H54 (cell line): Measurements from ENCODE around the gene HDAC2.
A peak's percentile ranks its signal among the peaks of the same experiment; 100 is the strongest.
"Not testable (repeated sequence)": the region's sequence is repeated elsewhere in the genome, so short reads cannot be mapped to it uniquely, and the experiment has no call there.

Experiments used
- DNase-seq: peaks from one replicate; pipeline ENCODE4 v3.0.0; 2011; ENCODE audit warnings: low spot score, mixed read lengths; ENCODE audit not compliant: insufficient read length
- FAIRE-seq: peaks from 3 replicates; lab custom pipeline; 2011; peaks lifted over from hg19 to GRCh38; lab: Jason Lieb, UNC
- POLR2A ChIP-seq: IDR thresholded peaks from 2 replicates; pipeline ENCODE4 v1.6.1; 2011; ENCODE audit warnings: low read depth, mild to moderate bottlenecking, low read length

Gene HDAC2

DNA sequence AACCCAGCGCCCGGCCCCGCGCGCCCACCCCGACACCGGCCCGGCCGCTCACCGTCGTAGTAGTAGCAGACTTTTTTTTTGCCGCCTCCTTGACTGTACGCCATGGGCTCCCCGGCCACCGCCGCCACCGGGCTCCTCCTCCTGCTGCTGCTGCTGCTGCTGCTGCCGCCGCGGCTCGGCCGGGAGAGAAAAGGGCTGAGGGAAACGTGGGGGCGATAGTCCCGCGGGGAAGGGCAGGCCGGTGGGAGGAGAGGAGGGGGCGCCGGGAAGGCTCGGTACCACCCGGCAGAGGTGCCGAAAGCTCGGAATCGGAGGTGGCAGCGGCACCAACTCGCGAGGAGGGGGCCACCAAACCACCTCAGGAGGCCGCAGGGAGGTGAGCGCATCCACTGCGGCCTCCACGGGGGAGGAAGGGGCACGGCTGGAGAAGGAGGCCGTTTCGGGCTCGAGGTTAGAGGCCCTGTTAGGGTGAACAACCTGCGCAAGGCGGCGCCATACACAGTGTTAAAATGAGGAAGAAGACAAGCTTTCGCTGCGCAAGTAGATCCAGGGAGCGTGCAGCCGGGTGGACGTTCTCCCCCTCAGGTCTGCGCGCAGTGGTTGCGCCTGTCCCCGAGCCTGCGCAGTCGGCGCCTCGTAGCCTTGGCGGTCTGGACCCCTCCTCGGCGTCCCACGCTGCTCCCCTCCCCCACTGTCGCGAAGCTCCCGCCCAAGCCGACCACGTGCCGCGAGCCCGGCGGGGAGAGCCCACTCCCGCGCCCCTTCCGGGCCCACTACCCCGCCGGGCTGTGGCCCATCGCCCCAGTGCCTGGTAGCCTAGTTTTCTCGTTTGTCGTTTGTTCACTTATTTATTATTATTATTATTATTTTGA lies at the start of gene HDAC2:
TSS of gene HDAC2 (minus strand) at position 344 of the 872 bp plus-strand sequence. CDS start at position 104, 240 bp downstream.
- FAIRE-seq (no peak), DNase-seq (peak; percentile 56)
- peak; percentile 67 for TF ChIP-seq POLR2A

DNA sequence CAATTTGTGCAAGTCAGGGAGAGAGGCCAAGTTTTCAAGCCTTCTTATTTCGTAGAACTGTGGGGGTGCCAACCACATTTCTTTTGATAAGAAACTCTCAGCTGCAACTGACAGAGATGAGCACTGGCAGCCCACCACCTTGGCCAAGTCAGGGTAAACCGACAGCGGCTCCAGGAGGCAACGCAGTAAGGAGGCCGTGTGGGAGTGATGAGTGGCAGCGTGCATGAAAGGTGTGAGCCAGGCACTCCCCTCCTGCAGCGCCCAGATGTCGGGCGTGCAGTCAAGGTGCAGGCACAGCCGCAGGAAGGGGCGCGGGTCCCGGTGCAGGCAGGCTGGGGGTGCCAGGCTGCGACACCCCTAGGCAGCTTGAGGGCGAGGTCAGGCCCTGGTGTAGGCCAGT lies 49.2 kb upstream of the HDAC2 start:
- no peak for FAIRE-seq

DNA sequence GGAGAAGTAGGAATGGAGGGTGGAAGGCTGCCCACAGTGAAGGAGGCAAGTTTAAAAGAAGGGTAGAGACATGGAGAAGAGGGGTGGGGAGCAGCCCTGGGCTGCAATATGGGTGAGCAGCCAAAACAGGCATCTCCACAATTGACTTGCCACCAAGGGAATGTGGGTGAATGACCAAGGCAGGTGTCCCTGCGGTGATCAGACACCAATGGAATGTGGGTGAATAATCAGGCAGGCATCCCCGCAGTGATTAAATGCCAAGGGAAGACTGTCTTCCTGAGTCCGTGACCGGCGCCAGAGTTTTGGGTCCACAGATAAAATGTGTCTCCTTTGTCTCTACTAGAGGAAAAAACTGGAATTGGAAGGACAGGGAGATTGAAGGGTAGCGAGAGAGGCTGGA lies 46.2 kb upstream of the HDAC2 start:
- DNase-seq, FAIRE-seq: not testable (repeated sequence)

More for the DNA sequence above, 49.2 kb upstream of the HDAC2 start:
- TF ChIP-seq POLR2A = no peak
- no peak for DNase-seq

DNA sequence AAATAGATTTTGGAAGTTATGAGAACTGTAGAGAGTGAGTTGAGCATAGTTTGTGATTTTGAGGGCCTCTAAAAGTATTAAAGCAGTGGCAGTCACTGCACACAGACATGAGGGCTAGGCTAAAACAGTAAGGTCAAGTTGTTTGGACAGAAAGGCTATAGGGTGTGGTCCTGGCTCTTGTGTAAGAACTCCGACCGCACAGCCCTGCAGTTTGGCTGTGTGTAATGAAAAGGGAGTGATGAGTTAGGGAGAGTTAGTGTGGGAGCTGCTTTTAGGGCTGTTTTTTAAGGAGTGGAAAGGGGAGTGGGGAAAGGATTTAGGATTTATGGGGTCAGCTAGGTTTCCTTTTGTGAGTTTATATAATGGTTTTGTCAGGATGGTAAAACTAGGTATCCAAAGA lies 43.2 kb upstream of the HDAC2 start:
- DNase-seq, FAIRE-seq: not testable (repeated sequence)

DNA sequence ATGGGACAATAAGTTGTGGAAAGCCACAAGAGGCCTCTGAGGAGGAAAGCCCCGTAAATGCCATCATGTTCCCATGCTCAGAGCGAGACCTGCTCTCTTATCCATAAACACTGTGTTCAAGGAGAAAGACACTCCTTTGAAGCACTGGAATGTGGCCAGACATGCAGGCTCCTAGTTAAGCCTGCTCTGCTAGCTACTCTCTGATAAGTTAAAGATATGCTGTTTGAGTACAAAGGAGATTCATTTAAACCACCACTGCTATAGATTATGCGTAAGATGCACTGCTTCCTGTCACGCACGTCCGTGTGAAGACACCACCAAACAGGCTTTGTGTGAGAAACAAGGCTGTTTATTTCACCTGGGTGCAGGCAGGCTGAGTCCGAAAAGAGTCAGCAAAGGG lies 40.5 kb upstream of the HDAC2 start:
- not testable (repeated sequence) for DNase-seq, FAIRE-seq

DNA sequence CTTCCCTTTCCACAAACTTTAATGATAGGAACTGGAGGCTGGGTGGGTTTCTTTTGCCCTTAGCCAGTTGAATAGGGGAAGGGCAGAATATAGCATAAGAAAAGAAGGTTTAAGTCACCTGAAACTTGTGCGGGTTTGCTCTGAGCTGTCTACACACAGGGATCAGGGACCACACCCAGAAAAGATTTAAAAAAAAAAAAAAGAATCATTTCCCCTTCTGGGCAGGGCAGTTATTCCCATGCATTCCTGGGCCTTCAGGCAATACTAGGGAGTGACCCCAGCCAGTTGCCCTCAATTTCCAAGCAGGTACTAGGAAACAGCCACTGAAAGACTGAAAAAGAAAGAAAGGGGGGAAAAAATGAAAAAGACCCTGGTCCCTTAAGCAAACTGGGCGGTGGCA lies 39.6 kb upstream of the HDAC2 start:
- no peak for TF ChIP-seq POLR2A
- no peak for FAIRE-seq

DNA sequence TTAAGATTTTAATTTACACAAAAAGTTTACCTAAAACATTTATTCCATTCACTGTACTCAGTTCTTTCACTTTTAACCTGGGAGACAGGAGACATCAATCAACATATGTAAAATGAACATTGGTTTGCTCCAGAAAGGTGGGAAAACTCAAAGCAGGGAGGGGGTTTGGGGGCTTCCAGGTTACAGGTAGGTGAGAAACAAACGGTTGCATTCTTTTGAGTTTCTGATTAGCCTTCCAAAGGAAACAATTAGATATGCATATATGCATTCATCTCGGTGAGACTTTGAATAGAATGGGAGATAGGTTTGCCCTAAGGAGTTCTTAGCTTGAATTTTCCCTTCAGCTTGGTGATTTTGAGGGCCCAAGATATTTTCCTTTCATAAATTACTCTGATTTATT lies 38.2 kb upstream of the HDAC2 start:
- FAIRE-seq (no peak), DNase-seq (no peak)
- no peak for TF ChIP-seq POLR2A

More for the DNA sequence above, 39.6 kb upstream of the HDAC2 start:
- DNase-seq = no peak

DNA sequence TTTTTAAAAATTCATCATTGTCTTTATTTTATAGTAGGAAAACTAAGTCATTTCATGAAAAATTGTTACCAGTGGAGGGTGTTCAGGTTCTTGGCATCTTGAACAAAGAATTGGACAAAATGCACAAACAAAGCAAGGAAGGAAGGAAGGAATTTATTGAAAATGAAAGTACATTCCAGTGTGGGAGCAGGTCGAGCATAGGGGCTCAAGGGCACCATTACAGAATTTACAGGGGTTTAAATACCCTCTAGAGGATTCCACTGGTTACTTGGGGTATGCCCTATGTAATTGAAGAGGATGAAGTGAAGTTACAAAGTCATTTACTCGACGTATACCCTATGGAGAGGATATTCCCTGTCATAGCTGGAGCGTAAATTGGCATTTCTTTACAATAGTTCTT lies 37.4 kb upstream of the HDAC2 start:
- DNase-seq (no peak), FAIRE-seq (no peak)
- TF ChIP-seq POLR2A = no peak

DNA sequence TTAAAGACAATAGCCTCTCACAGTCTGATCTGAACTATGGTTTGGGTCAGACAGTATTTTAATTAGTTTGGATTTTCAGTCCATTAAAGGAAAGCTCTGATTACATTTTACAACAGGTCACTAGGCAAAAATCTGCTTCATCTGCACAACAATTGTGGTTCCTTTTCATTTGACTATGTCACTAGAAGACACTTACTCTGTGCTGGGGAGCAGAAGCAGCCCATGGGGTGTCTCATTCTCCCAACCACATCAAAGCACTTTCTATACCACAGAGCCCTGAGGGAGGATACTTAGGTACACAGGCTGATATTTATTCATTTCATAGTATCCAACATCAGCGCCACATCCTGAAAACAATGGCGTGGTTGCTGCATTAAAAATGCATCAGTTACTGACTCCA lies 36.6 kb upstream of the HDAC2 start:
- peak; percentile 43 for FAIRE-seq
- no peak for DNase-seq
- TF ChIP-seq POLR2A = no peak

DNA sequence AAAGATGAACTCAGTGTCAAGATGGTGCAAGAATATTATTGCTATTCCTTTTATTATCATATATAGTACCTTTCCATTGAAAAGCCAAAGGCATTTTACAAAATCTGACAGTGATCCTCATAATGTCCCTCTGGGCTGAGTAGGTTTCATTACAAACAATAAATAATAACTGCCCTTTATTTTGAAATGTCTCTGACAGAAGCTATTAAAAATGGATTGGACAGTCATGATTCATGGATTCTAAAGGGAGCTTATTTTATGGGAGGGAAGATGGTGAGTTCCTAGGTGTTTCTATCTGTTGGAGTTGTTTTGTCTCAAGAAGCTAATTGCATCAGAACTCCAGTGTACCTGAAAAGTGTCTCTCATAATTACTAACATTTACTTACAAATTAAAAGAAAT lies 30.4 kb upstream of the HDAC2 start:
- FAIRE-seq (no peak), DNase-seq (no peak)
- no peak for TF ChIP-seq POLR2A

DNA sequence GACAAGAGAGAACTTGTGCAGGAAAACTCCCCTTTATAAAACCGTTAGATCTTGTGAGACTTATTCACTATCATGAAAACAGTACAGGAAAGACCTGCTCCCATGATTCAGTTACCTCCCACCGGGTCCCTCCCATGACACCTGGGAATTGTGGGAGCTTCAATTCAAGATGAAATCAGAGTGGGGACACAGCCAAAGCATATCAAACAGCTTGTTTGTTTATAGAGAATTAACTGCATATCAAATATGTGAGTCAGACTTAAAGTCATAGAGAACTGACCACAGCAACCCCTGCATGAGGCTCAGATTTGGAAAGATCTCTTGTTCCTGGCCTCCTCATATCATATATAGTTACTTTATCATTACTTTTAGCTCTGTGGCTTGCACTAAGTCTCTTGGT lies 29.1 kb upstream of the HDAC2 start:
- DNase-seq = no peak
- FAIRE-seq = no peak
- TF ChIP-seq POLR2A = no peak

DNA sequence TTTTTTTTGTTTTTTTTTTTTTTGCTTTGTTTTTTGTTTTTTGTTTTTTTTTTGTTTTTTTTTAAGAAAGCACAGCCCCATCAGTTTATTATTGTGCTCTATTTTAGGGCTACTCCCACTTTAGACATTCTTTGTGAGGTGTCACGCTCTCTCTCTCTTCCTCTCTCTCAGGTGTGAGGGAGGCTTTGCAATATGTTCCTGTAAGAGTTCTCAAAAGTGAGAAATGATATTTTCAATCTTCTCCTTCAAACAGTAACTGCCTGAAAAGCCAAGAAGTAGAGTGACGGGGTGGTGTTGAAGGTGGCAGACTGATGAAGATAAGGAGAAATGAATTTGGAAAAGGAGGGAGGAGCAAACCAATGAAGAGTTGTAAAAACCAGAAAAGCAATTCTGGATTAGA lies 28.3 kb upstream of the HDAC2 start:
- TF ChIP-seq POLR2A = no peak
- FAIRE-seq = no peak

DNA sequence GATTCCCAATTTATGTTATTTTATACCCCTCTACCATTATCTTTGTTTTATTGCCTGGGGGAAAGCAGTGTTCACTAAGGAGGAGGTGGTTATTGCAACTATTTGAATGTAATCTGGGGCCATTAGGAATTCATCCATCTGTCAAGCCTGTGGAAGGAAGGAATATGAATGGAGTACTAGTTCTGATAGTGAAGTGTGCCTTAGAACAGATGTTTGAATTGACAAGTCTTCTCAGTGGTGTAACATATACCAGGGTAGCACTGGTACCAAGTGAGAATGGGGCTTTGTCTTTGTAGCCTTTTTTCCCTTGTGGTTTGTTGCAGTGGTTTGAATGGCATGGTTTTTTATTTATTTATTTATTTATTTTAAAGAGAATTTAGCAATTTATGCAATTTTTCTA lies 27.9 kb upstream of the HDAC2 start:
- FAIRE-seq (no peak), DNase-seq (no peak)
- TF ChIP-seq POLR2A = no peak

More for the DNA sequence above, 28.3 kb upstream of the HDAC2 start:
- DNase-seq = no peak

DNA sequence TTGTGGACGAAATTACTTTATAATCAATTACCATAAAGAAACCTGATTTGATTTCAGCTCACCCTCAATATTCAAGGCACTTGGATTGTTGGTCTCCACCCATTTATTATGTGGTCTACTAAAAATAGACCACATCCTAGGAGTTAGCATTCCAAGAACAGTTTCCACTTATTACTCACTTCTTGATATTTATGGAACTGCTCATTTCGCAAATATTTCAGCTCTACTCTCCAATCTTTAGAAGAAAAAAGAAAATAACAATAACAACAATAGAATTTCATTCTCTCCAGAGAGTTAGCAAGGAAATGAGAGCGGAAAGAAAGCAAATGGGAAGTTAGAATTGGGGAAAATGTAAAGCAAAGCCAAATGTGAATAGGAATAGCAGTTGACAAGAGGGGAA lies 26.2 kb upstream of the HDAC2 start:
- FAIRE-seq (no peak), DNase-seq (peak; percentile 15)
- TF ChIP-seq POLR2A = no peak

DNA sequence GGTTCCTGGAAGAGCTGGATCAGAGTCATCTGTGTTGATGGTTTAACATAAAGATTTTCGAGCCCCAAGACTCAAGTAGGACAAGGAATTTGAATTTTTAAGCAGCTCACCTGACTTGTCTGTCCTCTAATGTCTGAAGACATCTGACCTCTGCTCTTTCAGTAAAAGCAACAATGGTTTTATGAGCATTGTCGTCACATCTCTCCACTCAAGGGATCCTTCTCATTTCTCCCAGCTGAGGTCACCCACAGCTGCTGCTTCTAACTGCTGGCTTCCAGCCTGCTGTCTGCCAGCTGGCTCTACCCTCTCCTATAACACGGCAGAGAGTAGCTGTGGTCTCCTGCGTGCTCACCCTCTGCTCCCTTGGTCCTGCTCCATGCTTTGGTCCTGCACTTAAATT lies 24.7 kb upstream of the HDAC2 start:
- FAIRE-seq (peak; percentile 77), DNase-seq (peak; percentile 19)
- peak; percentile 31; the same call in 1 of the 2 replicates for TF ChIP-seq POLR2A
